Activated T-helper 1 cell treated with anti-CD3 and anti-CD28 coated beads, Interleukin-12 subunit alpha, Interleukin-12 subunit beta, Interleukin-2, Interleukin-4 antibody, amounts not matched to agents 30 ng/mL and 10 ng/mL and 1 ng/mL, durations not matched to agents 14 hours and 24 hours and 36 hours (primary cell): ENCODE measurements around the gene L1TD1. TPM values are rescaled to one million over a fixed set of nuclear protein-coding genes. Genes with fewer than 3 reads are reported as not detected.
"Not testable (repeated sequence)": the region's sequence is repeated elsewhere in the genome, so short reads cannot be mapped to it uniquely, and the experiment has no call there.

ENCODE experiments used
- DNase-seq: peaks from one replicate; pipeline ENCODE4 v3.0.0; 2021; ENCODE audit warnings: low spot score
- H3K27ac Mint-ChIP-seq: one replicate; pipeline ENCODE4 v1.8.0; 2021; ENCODE audit warnings: mild to moderate bottlenecking, mixed read lengths
- H3K27me3 Mint-ChIP-seq: one replicate; pipeline ENCODE4 v1.8.0; 2022; ENCODE audit warnings: mild to moderate bottlenecking, moderate library complexity, mixed read lengths; ENCODE audit not compliant: insufficient read depth
- H3K36me3 Mint-ChIP-seq: one replicate; pipeline ENCODE4 v1.8.0; 2021; ENCODE audit warnings: low read depth, mixed read lengths
- H3K4me1 Mint-ChIP-seq: one replicate; pipeline ENCODE4 v1.8.0; 2021; ENCODE audit warnings: low read depth, mixed read lengths
- H3K4me3 Mint-ChIP-seq: one replicate; pipeline ENCODE4 v1.8.0; 2021; ENCODE audit warnings: mild to moderate bottlenecking, moderate library complexity, mixed read lengths
- H3K9me3 Mint-ChIP-seq: one replicate; pipeline ENCODE4 v1.8.0; 2021; ENCODE audit warnings: mixed read lengths
- intact Hi-C: fragments of 100-400 bp; cut with micrococcal nuclease; formaldehyde crosslinking; loops from one replicate; pipeline ENCODE4 v1.15.1; 2024
- total RNA-seq: library from RNA; stranded (reverse); gene quantifications from 2 replicates; pipeline ENCODE4 v1.2.3, GENCODE V29; 2022

L1TD1 gene
- total RNA-seq, 1 donor from 2014 or later = not detected

GRCh38 chr1:62230718-62231117 lies 36.1 kb downstream of the L1TD1 start:
- Mint-ChIP-seq H3K4me1 (no peaks in the 10 kb centered on the region), H3K27ac (no peak overlapping the region)
- DNase-seq = no peak

GRCh38 chr1:62232871-62233278 lies 38.2 kb downstream of the L1TD1 start:
- Mint-ChIP-seq H3K27me3 (peaks cover 2% of the 10 kb centered on the region), H3K4me1 (no peaks in the 10 kb centered on the region), H3K27ac (no peak overlapping the region), H3K9me3 (no peaks in the 10 kb centered on the region), H3K36me3 (no peaks in the 10 kb centered on the region), H3K4me3 (no peak overlapping the region)
- no peak for DNase-seq
- intact Hi-C loops = no loop called here

More at GRCh38 chr1:62230718-62231117, 36.1 kb downstream of the L1TD1 start:
- intact Hi-C loops = no loop called here
- Mint-ChIP-seq H3K36me3 (no peaks in the 10 kb centered on the region), H3K9me3 (no peaks in the 10 kb centered on the region), H3K27me3 (peaks cover 2% of the 10 kb centered on the region), H3K4me3 (no peak overlapping the region)

- Mint-ChIP-seq H3K9me3 (no peaks in the 10 kb centered on the region), H3K36me3 (no peaks in the 10 kb centered on the region), H3K27me3 (peaks cover 2% of the 10 kb centered on the region), H3K4me3 (no peak overlapping the region), H3K4me1 (no peaks in the 10 kb centered on the region), H3K27ac (no peak overlapping the region)
- intact Hi-C loops = no loop called here
- DNase-seq = no peak
These were observed 39.3 kb downstream of the L1TD1 start for GRCh38 chr1:62233926-62234450.

- Mint-ChIP-seq H3K27me3 (peaks cover 2% of the 10 kb centered on the region), H3K4me3 (no peak overlapping the region), H3K4me1 (no peaks in the 10 kb centered on the region), H3K36me3 (no peaks in the 10 kb centered on the region), H3K9me3 (no peaks in the 10 kb centered on the region), H3K27ac (no peak overlapping the region)
- intact Hi-C loops = no loop called here
- DNase-seq = no peak
These were observed 40.0 kb downstream of the L1TD1 start for GRCh38 chr1:62234688-62235087.

GRCh38 chr1:62235576-62235975 lies 40.9 kb downstream of the L1TD1 start:
- intact Hi-C loops = no loop called here
- Mint-ChIP-seq H3K27ac (no peak overlapping the region), H3K36me3 (no peaks in the 10 kb centered on the region)

GRCh38 chr1:62237361-62237760 lies 42.7 kb downstream of the L1TD1 start:
- Mint-ChIP-seq H3K4me3 (no peak overlapping the region), H3K27ac (no peak overlapping the region), H3K9me3 (no peaks in the 10 kb centered on the region), H3K4me1 (no peaks in the 10 kb centered on the region), H3K36me3 (no peaks in the 10 kb centered on the region), H3K27me3 (no peaks in the 10 kb centered on the region)
- intact Hi-C loops = no loop called here
- DNase-seq = no peak

More at GRCh38 chr1:62235576-62235975, 40.9 kb downstream of the L1TD1 start:
- DNase-seq = no peak
- Mint-ChIP-seq H3K27me3 (peaks cover 2% of the 10 kb centered on the region), H3K4me3 (no peak overlapping the region), H3K4me1 (no peaks in the 10 kb centered on the region), H3K9me3 (no peaks in the 10 kb centered on the region)

- Mint-ChIP-seq H3K4me3 (no peak overlapping the region), H3K9me3 (no peaks in the 10 kb centered on the region), H3K27ac (no peak overlapping the region), H3K27me3 (no peaks in the 10 kb centered on the region), H3K4me1 (no peaks in the 10 kb centered on the region), H3K36me3 (no peaks in the 10 kb centered on the region)
- intact Hi-C loops = no loop called here
- no peak for DNase-seq
These were observed 43.3 kb downstream of the L1TD1 start for GRCh38 chr1:62237950-62238374.

- H3K4me3 Mint-ChIP-seq = no peak overlapping the region
- H3K27ac Mint-ChIP-seq = no peak overlapping the region
- H3K36me3 Mint-ChIP-seq = no peaks in the 10 kb centered on the region
- no peaks in the 10 kb centered on the region for H3K9me3 Mint-ChIP-seq
- H3K4me1 Mint-ChIP-seq = no peaks in the 10 kb centered on the region
- no peak for DNase-seq
- H3K27me3 Mint-ChIP-seq = no peaks in the 10 kb centered on the region
- intact Hi-C loops = no loop called here
These were observed 43.9 kb downstream of the L1TD1 start for GRCh38 chr1:62238507-62238906.

- H3K4me1 Mint-ChIP-seq, DNase-seq, H3K4me3 Mint-ChIP-seq, H3K9me3 Mint-ChIP-seq, H3K36me3 Mint-ChIP-seq, H3K27ac Mint-ChIP-seq, intact Hi-C loops, H3K27me3 Mint-ChIP-seq: not testable (repeated sequence)
These were observed 45.2 kb downstream of the L1TD1 start for GRCh38 chr1:62239652-62240403.

- intact Hi-C loops = no loop called here
- no peaks in the 10 kb centered on the region for H3K4me1 Mint-ChIP-seq
- no peak overlapping the region for H3K27ac Mint-ChIP-seq
- no peaks in the 10 kb centered on the region for H3K9me3 Mint-ChIP-seq
- H3K4me3 Mint-ChIP-seq = no peak overlapping the region
- H3K27me3 Mint-ChIP-seq = no peaks in the 10 kb centered on the region
- H3K36me3 Mint-ChIP-seq = no peaks in the 10 kb centered on the region
- no peak for DNase-seq
These were observed 46.2 kb downstream of the L1TD1 start for GRCh38 chr1:62240651-62241370.

GRCh38 chr1:62241371-62242131 lies 46.9 kb downstream of the L1TD1 start:
- Mint-ChIP-seq H3K4me1 (no peaks in the 10 kb centered on the region), H3K27me3 (no peaks in the 10 kb centered on the region), H3K27ac (no peak overlapping the region), H3K9me3 (no peaks in the 10 kb centered on the region), H3K4me3 (no peak overlapping the region), H3K36me3 (no peaks in the 10 kb centered on the region)
- intact Hi-C loops = no loop called here
- DNase-seq = no peak

GRCh38 chr1:62244380-62244779 lies 49.7 kb downstream of the L1TD1 start:
- intact Hi-C loops, DNase-seq, H3K9me3 Mint-ChIP-seq, H3K4me1 Mint-ChIP-seq, H3K4me3 Mint-ChIP-seq, H3K27ac Mint-ChIP-seq, H3K27me3 Mint-ChIP-seq, H3K36me3 Mint-ChIP-seq: not testable (repeated sequence)

- DNase-seq = no peak
- H3K27ac Mint-ChIP-seq = no peak overlapping the region
- H3K4me1 Mint-ChIP-seq = no peaks in the 10 kb centered on the region
- H3K9me3 Mint-ChIP-seq = no peaks in the 10 kb centered on the region
- no peaks in the 10 kb centered on the region for H3K27me3 Mint-ChIP-seq
- no peaks in the 10 kb centered on the region for H3K36me3 Mint-ChIP-seq
- intact Hi-C loops = no loop called here
- no peak overlapping the region for H3K4me3 Mint-ChIP-seq
These were observed 50.6 kb downstream of the L1TD1 start for GRCh38 chr1:62245201-62245600.
